Mesenteric fat pad (tissue), 1 donor: ENCODE measurements around the gene SOCS6. TPM values are rescaled to one million over a fixed set of nuclear protein-coding genes. Genes with fewer than 3 reads are reported as not detected.

Experiments
- total RNA-seq: library from RNA; stranded (reverse); fragmentation: NEBNext Ultra II Directional; extraction: Animal tissue kit (Norgen Biotek cat#: 25700); gene quantifications from one replicate; pipeline ENCODE4 v1.2.1, GENCODE V29; 2021
- donor health status: DM: yes; HTN: yes; CAD: no.

SOCS6 gene
- total RNA-seq, 1 donor from 2014 or later = 17.7 TPM

Other genes with a start within 250 kb of the SOCS6 start
- gene RTTN, start 83.4 kb upstream of the SOCS6 start, total RNA-seq = 8.1 TPM